MM.1S (cell line): ENCODE results near the gene TRIM41.
"Not testable (repeated sequence)": the region's sequence is repeated elsewhere in the genome, so short reads cannot be mapped to it uniquely, and the experiment has no call there.

Experiments
- DNase-seq: peaks from one replicate; pipeline ENCODE4 v3.0.0-alpha.2; 2015
- H2AFZ ChIP-seq: fragments of 300-600 bp; sonication (generic); 2 replicates; pipeline ENCODE4 v1.6.0; 2016; ENCODE audit warnings: antibody characterized with exemption, low read length
- H3F3A ChIP-seq: fragments of 300-600 bp; sonication (generic); 2 replicates; pipeline ENCODE4 v1.6.1; 2016; ENCODE audit warnings: mild to moderate bottlenecking, antibody characterized with exemption, low read length, moderate library complexity, mixed read lengths; ENCODE audit not compliant: insufficient read depth
- H3K27ac ChIP-seq: fragments of 300-600 bp; sonication (generic); 2 replicates; pipeline ENCODE4 v1.5.1; 2016; ENCODE audit warnings: mild to moderate bottlenecking, low read length
- H3K27me3 ChIP-seq: fragments of 300-600 bp; sonication (generic); replicated peaks from 2 replicates; pipeline ENCODE4 v1.6.0; 2016; ENCODE audit warnings: low read length; ENCODE audit not compliant: insufficient read depth
- H3K36me3 ChIP-seq: fragments of 300-600 bp; sonication (generic); replicated peaks from 2 replicates; pipeline ENCODE4 v1.6.1; 2016; ENCODE audit warnings: mild to moderate bottlenecking, low read length, mixed read lengths; ENCODE audit not compliant: insufficient read depth
- H3K4me1 ChIP-seq: fragments of 300-600 bp; sonication (generic); 2 replicates; pipeline ENCODE4 v1.6.1; 2016; ENCODE audit warnings: low read length, mixed read lengths
- H3K4me2 ChIP-seq: fragments of 300-600 bp; sonication (generic); 2 replicates; pipeline ENCODE4 v1.6.0; 2016; ENCODE audit warnings: low read depth, low read length
- H3K4me3 ChIP-seq: fragments of 300-600 bp; sonication (generic); 2 replicates; pipeline ENCODE4 v1.5.1; 2016; ENCODE audit warnings: low read length, mixed read lengths
- H3K79me2 ChIP-seq: fragments of 300-600 bp; sonication (generic); 2 replicates; pipeline ENCODE4 v1.6.1; 2016; ENCODE audit warnings: mixed run types, low read length, mixed read lengths
- H3K9ac ChIP-seq: fragments of 300-600 bp; sonication (generic); 2 replicates; pipeline ENCODE4 v1.6.1; 2016; ENCODE audit warnings: low read length, mixed read lengths
- H3K9me2 ChIP-seq: fragments of 300-600 bp; sonication (generic); replicated peaks from 2 replicates; pipeline ENCODE4 v1.6.1; 2016; ENCODE audit warnings: mild to moderate bottlenecking, low read length, mixed read lengths; ENCODE audit not compliant: insufficient read depth
- H3K9me3 ChIP-seq: fragments of 300-600 bp; sonication (generic); replicated peaks from 2 replicates; pipeline ENCODE4 v1.6.1; 2016; ENCODE audit warnings: mild to moderate bottlenecking, low read length, mixed read lengths; ENCODE audit not compliant: insufficient read depth
- H4K20me1 ChIP-seq: fragments of 300-600 bp; sonication (generic); 2 replicates; pipeline ENCODE4 v1.6.1; 2016; ENCODE audit warnings: mild to moderate bottlenecking, low read length, moderate library complexity, mixed read lengths; ENCODE audit not compliant: insufficient read depth
- EZH2 ChIP-seq: fragments of 300-600 bp; sonication (generic); optimal IDR thresholded peaks from 2 replicates; pipeline ENCODE3; 2017; ENCODE audit warnings: low read depth, mild to moderate bottlenecking, antibody characterized with exemption, low read length, mixed read lengths
- EZH2phosphoT487 ChIP-seq: fragments of 300-600 bp; sonication (generic); IDR thresholded peaks from 2 replicates; pipeline ENCODE4 v1.6.1; 2018; ENCODE audit warnings: antibody characterized with exemption, low read length
- TF ChIP-seq, protein P1 (sequence below): fragments of 300-600 bp; sonication (generic); IDR thresholded peaks from 2 replicates; pipeline ENCODE4 v1.5.1; 2016; ENCODE audit warnings: antibody characterized with exemption, low read length, mixed read lengths

Gene TRIM41

DNA sequence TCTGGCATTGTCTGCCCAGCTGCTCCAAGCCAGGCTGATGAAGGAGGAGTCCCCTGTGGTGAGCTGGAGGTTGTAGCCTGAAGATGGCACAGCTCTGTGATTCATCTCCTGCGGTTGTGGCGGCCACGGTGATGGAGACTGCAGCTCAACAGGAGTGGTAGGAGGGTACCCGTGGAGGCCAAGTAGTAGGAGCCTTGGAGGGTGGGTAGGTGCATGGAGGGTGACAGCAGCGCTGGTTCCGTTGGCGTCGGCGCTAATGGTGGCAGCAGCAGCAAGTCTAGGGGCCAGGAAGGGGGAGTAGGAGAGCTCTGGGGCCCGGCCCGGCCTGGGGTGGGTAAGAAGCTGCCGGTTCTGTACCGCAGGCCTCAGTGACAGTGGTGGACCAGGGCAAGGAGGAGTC, 60.3 kb downstream of the TRIM41 start:
- DNase-seq: no peak
- TF ChIP-seq, protein P1, sequence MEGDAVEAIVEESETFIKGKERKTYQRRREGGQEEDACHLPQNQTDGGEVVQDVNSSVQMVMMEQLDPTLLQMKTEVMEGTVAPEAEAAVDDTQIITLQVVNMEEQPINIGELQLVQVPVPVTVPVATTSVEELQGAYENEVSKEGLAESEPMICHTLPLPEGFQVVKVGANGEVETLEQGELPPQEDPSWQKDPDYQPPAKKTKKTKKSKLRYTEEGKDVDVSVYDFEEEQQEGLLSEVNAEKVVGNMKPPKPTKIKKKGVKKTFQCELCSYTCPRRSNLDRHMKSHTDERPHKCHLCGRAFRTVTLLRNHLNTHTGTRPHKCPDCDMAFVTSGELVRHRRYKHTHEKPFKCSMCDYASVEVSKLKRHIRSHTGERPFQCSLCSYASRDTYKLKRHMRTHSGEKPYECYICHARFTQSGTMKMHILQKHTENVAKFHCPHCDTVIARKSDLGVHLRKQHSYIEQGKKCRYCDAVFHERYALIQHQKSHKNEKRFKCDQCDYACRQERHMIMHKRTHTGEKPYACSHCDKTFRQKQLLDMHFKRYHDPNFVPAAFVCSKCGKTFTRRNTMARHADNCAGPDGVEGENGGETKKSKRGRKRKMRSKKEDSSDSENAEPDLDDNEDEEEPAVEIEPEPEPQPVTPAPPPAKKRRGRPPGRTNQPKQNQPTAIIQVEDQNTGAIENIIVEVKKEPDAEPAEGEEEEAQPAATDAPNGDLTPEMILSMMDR: no peak
- TF ChIP-seq EZH2phosphoT487: no peak
- no peak for TF ChIP-seq EZH2
- H2AFZ ChIP-seq: no peak overlapping the region
- peaks cover 27% of the 10 kb centered on the region for H3K27me3 ChIP-seq
- no peak overlapping the region for H3K27ac ChIP-seq
- no peak overlapping the region for H3K4me2 ChIP-seq
- H3K9ac ChIP-seq: no peak overlapping the region
- H3F3A ChIP-seq: peaks cover 9% of the 10 kb centered on the region; the same call in 1 of the 2 replicates
- H3K36me3 ChIP-seq: no peaks in the 10 kb centered on the region
- peaks cover 15% of the 10 kb centered on the region for H3K4me1 ChIP-seq
- H4K20me1 ChIP-seq: no peaks in the 10 kb centered on the region
- H3K9me2 ChIP-seq: no peaks in the 10 kb centered on the region
- no peaks in the 10 kb centered on the region for H3K79me2 ChIP-seq
- no peaks in the 10 kb centered on the region for H3K9me3 ChIP-seq
- H3K4me3 ChIP-seq: no peak overlapping the region

DNA sequence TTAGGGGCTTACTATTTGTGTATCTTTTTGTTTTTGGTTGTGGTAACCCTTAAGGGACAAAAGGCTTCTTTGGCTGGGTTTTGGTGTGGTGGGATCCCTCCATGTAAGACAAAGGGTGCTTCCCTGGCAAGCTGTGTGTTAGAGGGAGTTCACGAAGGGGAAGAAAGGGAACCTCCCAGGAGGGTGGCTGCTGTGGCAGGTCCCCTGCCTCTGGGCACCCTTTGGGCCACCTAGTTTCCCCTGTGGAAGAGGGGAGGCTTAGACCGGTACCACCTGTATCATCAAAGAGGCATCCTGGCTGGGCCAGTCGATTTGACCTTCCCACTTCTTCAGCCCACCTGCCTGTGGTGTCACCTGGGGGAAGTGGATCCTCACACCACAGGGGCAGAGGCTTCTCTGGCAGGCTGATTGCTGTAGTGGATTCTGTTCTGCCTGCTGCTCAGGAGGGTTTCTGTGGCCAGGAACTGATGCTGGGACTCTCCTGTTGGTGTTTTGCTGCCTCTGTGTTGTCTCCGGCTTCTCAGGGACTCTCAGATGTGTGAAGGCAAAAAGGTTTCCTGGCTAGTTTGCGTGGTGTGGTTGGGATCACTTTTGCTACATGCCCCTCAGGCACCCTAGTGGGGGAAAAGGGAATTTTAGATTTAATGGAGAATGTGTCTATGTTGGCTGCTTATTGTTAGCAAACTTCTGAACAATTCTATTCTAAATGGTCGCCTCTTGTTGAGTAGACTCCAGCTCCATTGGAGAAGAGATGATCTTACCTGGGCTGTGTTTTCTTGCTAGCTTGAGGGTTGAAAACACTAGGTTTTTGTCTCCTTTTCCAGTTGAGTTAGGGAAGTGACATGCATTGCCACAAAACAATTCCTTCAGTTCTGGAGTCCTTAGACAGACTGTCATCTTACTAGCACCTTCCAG, 61.0 kb downstream of the TRIM41 start:
- not testable (repeated sequence) for H3K4me2 ChIP-seq, H3K9me3 ChIP-seq, H3F3A ChIP-seq, H4K20me1 ChIP-seq, DNase-seq, H3K4me3 ChIP-seq, H3K36me3 ChIP-seq, H3K9me2 ChIP-seq, H3K9ac ChIP-seq, H3K27ac ChIP-seq, H2AFZ ChIP-seq, H3K79me2 ChIP-seq
- Histone ChIP-seq H3K4me1 (peaks cover 15% of the 10 kb centered on the region), H3K27me3 (peaks cover 22% of the 10 kb centered on the region)
